A673 (cell line): ENCODE data around the gene LRTM2. TPM values are rescaled to one million over a fixed set of nuclear protein-coding genes. Genes with fewer than 3 reads are reported as not detected.

ENCODE experiments used
- BruUV-seq: library from RNA; stranded (reverse); fragments of 400-500 nt; replicated peaks from 2 replicates; lab custom pipeline; 2021; lab: Mats Ljungman, UMichigan
- CTCF ChIA-PET: fragments of 300-600 bp; sonication (Branson Sonifier 250); formaldehyde crosslinking; loops from one replicate; lab custom pipeline; 2022; ENCODE audit warnings: antibody characterized with exemption; lab: Charles Lee
- POLR2A ChIA-PET: fragments of 300-600 bp; sonication (Branson Sonifier 250); formaldehyde crosslinking; loops from one replicate; lab custom pipeline; 2022; ENCODE audit warnings: antibody characterized with exemption; ENCODE audit not compliant: low non-redundant PET; lab: Charles Lee
- DNase-seq: peaks from one replicate; pipeline ENCODE4 v3.0.0-alpha.2; 2015; ENCODE audit warnings: low spot score
- H3K27ac ChIP-seq: fragments of 200-600 bp; sonication (generic); 2 replicates; pipeline ENCODE4 v1.5.1; 2016; ENCODE audit warnings: mixed run types, low read depth, mild to moderate bottlenecking, mixed read lengths, antibody characterized with exemption, low read length; ENCODE audit not compliant: poor library complexity, severe bottlenecking
- H3K27me3 ChIP-seq: fragments of 200-600 bp; sonication (generic); replicated peaks from 2 replicates; pipeline ENCODE4 v1.6.1; 2017; ENCODE audit warnings: mixed run types, low read depth, mild to moderate bottlenecking, mixed read lengths, antibody characterized with exemption, low read length; ENCODE audit not compliant: insufficient read depth, poor library complexity
- H3K36me3 ChIP-seq: fragments of 200-600 bp; sonication (generic); 2 replicates; pipeline ENCODE4 v1.6.1; 2016; ENCODE audit warnings: mixed run types, mild to moderate bottlenecking, mixed read lengths, antibody characterized with exemption, low read length; ENCODE audit not compliant: insufficient read depth, poor library complexity, severe bottlenecking
- H3K4me1 ChIP-seq: fragments of 200-600 bp; sonication (generic); 2 replicates; pipeline ENCODE4 v1.6.1; 2017; ENCODE audit warnings: mixed run types, mild to moderate bottlenecking, mixed read lengths, antibody characterized with exemption, low read length; ENCODE audit not compliant: insufficient read depth, poor library complexity, severe bottlenecking
- H3K4me3 ChIP-seq: fragments of 200-600 bp; sonication (generic); 2 replicates; pipeline ENCODE4 v1.5.1; 2016; ENCODE audit warnings: low read depth, mixed run types, mild to moderate bottlenecking, mixed read lengths, low read length; ENCODE audit not compliant: poor library complexity, severe bottlenecking
- H3K9me3 ChIP-seq: fragments of 200-600 bp; sonication (generic); 2 replicates; pipeline ENCODE4 v1.6.1; 2016; ENCODE audit warnings: mixed run types, low read depth, mild to moderate bottlenecking, mixed read lengths, antibody characterized with exemption, low read length; ENCODE audit not compliant: poor library complexity, severe bottlenecking
- CTCF ChIP-seq: fragments of 300-800, 200-600 bp; sonication (generic); conservative IDR thresholded peaks from 2 replicates; pipeline ENCODE4 v1.5.1; 2017; ENCODE audit warnings: low read depth, mild to moderate bottlenecking, antibody characterized with exemption, low read length, moderate library complexity, mixed read lengths
- EZH2 ChIP-seq: fragments of 200-600 bp; sonication (generic); IDR thresholded peaks from 2 replicates; pipeline ENCODE4 v1.6.1; 2017; ENCODE audit warnings: borderline replicate concordance, low read depth, mild to moderate bottlenecking, mixed read lengths, antibody characterized with exemption, low read length; ENCODE audit not compliant: poor library complexity, severe bottlenecking
- intact Hi-C: fragments of 100-400 bp; cut with micrococcal nuclease; formaldehyde crosslinking; loops from one replicate; pipeline ENCODE4 v1.10.0; 2022; ENCODE audit not compliant: unreplicated experiment
- total RNA-seq: library from RNA; stranded (reverse); gene quantifications from 2 replicates; pipeline ENCODE4 v1.2.3, GENCODE V29; 2021

Gene LRTM2
- total RNA-seq, 1 experiment from 2014 or later = not detected

- ChIA-PET CTCF (no interaction called here), POLR2A (interaction anchor here (0.7 kb wide), 1 partner anchor 220 kb away, joined by 3 read pairs; no protein-coding TSS in a partner anchor)
- Histone ChIP-seq H3K4me3 (no peak overlapping the region), H3K27ac (no peak overlapping the region), H3K4me1 (peaks cover 9% of the 10 kb centered on the region), H3K36me3 (no peaks in the 10 kb centered on the region), H3K9me3 (no peaks in the 10 kb centered on the region), H3K27me3 (no peaks in the 10 kb centered on the region)
- BruUV-seq = no TSS peak
- intact Hi-C loops = no loop called here
- TF ChIP-seq EZH2 (no peak), CTCF (no peak)
- DNase-seq = no peak
Observed at GRCh38 chr12:1833596-1834028, 13.2 kb downstream of the LRTM2 start.

GRCh38 chr12:1834186-1834925 is 14.0 kb downstream of the LRTM2 start:
- Histone ChIP-seq H3K4me3 (no peak overlapping the region), H3K36me3 (no peaks in the 10 kb centered on the region), H3K27me3 (no peaks in the 10 kb centered on the region), H3K27ac (no peak overlapping the region), H3K9me3 (no peaks in the 10 kb centered on the region), H3K4me1 (peaks cover 11% of the 10 kb centered on the region)
- TF ChIP-seq EZH2 (no peak), CTCF (no peak)
- POLR2A ChIA-PET = no interaction called here
- intact Hi-C loops = no loop called here
- BruUV-seq = no TSS peak
- CTCF ChIA-PET = no interaction called here
- DNase-seq = no peak

GRCh38 chr12:1835211-1836131 is 15.1 kb downstream of the LRTM2 start:
- BruUV-seq = no TSS peak
- DNase-seq = no peak
- Histone ChIP-seq H3K4me3 (no peak overlapping the region), H3K27me3 (no peaks in the 10 kb centered on the region), H3K27ac (no peak overlapping the region), H3K9me3 (no peaks in the 10 kb centered on the region), H3K4me1 (peaks cover 20% of the 10 kb centered on the region), H3K36me3 (no peaks in the 10 kb centered on the region)
- ChIA-PET POLR2A (no interaction called here), CTCF (no interaction called here)
- intact Hi-C loops = no loop called here
- TF ChIP-seq EZH2 (no peak), CTCF (no peak)
